Transverse colon (tissue), 4 donors: ENCODE data around the gene SLC35F4. TPM values are rescaled to one million over a fixed set of nuclear protein-coding genes. Genes with fewer than 3 reads are reported as not detected.

ENCODE experiments used
- DNase-seq: peaks from one replicate; pipeline ENCODE4 v3.0.0-alpha.2; 2019
- H3K27ac ChIP-seq, 4 donors: fragments of 200-600 bp; sonication (generic); 2 replicates each; pipeline ENCODE4 v1.5.1; 2016 to 2018; ENCODE audit warnings: inconsistent platforms in 4 of 4
- H3K27me3 ChIP-seq: fragments of 200-600 bp; sonication (generic); 2 replicates; pipeline ENCODE4 v1.5.1; 2017; ENCODE audit warnings: inconsistent platforms
- H3K36me3 ChIP-seq, 4 donors: fragments of 200-600 bp; sonication (generic); 2 replicates each; pipeline ENCODE4 v1.5.1; 2017 to 2019; ENCODE audit warnings: inconsistent platforms in 4 of 4
- H3K4me1 ChIP-seq, 4 donors: fragments of 200-600 bp; sonication (generic); 2 replicates each; pipeline ENCODE4 v1.5.1; 2017 to 2020; ENCODE audit warnings: inconsistent platforms in 4 of 4
- H3K4me3 ChIP-seq, 4 donors: fragments of 200-600 bp; sonication (generic); 1 replicate in 1 of 4; 2 replicates in 3 of 4; pipeline versions ENCODE4 v1.5.1 to v1.6.1; 2017 to 2019; ENCODE audit warnings: inconsistent platforms in 4 of 4
- H3K9me3 ChIP-seq, 2 donors: fragments of 200-600 bp; sonication (generic); 2 replicates each; pipeline ENCODE4 v1.5.1; 2017 to 2019; ENCODE audit warnings: inconsistent platforms in 2 of 2
- EP300 ChIP-seq: sonication (generic); formaldehyde crosslinking; IDR thresholded peaks from one replicate; pipeline ENCODE4 v1.6.1; 2017; ENCODE audit warnings: antibody characterized with exemption, low read depth
- POLR2A ChIP-seq: fragments of 450-650 bp; IDR thresholded peaks from one replicate; pipeline ENCODE4 v1.6.1; 2016; ENCODE audit warnings: antibody characterized with exemption, mild to moderate bottlenecking, moderate library complexity
- POLR2AphosphoS5 ChIP-seq, 3 donors: sonication (generic); formaldehyde crosslinking; IDR thresholded peaks; one replicate each; pipeline ENCODE4 v1.6.1; 2016; ENCODE audit warnings: antibody characterized with exemption in 3 of 3
- WGBS, 2 donors: methylation state at CpG; one replicate each; pipeline ENCODE4 v1.1.5; 2018; ENCODE audit warnings: low coverage in 1 of 2; 5-methylcytosine and 5-hydroxymethylcytosine counted together
- in situ Hi-C, 4 donors: fragments of 200-750 bp; cut with MboI; loops; one replicate each; pipeline versions ENCODE4 v1.15.0 to v1.15.1; 2017; ENCODE audit warnings: low sequenced_read_pairs in 3 of 4, low pct_ligation_motif_present in 1 of 4, low pct_unique_long_range_greater_than_20kb in 1 of 4
- intact Hi-C: fragments of 100-400 bp; cut with DNase I; formaldehyde crosslinking; loops from one replicate; pipeline ENCODE4 v1.15.1; 2023; ENCODE audit warnings: low total_unique reads
- total RNA-seq, 4 donors: library from RNA; depleted of rRNA; stranded (reverse); fragments of >200 nt; gene quantifications; one replicate each; pipeline ENCODE4 v1.1.0, GENCODE V29; 2016
- TF ChIP-seq, protein P1 (sequence below), 5 experiments: fragments of 200-600 bp in 3 of 5; fragments of 450-650 bp in 2 of 5; sonication (generic) in 3 of 5; IDR thresholded peaks; 1 replicate in 2 of 5; 2 replicates in 3 of 5; pipeline ENCODE4 v1.5.1; 2016 to 2017; ENCODE audit warnings: antibody characterized with exemption in 5 of 5, inconsistent platforms in 3 of 5, mild to moderate bottlenecking in 2 of 5, moderate library complexity in 1 of 5

The SLC35F4 gene
- total RNA-seq, 4 donors from 2014 or later, result not detected

GRCh38 chr14:57846596-57846995 lies 19.3 kb downstream of the SLC35F4 start:
- 8 to 42% methylated on average over 1 to 2 of the region's 2 CpGs for WGBS, 2 donors
- no peak overlapping the region for H3K27ac ChIP-seq
- TF ChIP-seq EP300 (no peak), POLR2AphosphoS5 (IDR thresholded peaks at IDR 0.05) (no peak), POLR2A (no peak)
- TF ChIP-seq, protein P1, sequence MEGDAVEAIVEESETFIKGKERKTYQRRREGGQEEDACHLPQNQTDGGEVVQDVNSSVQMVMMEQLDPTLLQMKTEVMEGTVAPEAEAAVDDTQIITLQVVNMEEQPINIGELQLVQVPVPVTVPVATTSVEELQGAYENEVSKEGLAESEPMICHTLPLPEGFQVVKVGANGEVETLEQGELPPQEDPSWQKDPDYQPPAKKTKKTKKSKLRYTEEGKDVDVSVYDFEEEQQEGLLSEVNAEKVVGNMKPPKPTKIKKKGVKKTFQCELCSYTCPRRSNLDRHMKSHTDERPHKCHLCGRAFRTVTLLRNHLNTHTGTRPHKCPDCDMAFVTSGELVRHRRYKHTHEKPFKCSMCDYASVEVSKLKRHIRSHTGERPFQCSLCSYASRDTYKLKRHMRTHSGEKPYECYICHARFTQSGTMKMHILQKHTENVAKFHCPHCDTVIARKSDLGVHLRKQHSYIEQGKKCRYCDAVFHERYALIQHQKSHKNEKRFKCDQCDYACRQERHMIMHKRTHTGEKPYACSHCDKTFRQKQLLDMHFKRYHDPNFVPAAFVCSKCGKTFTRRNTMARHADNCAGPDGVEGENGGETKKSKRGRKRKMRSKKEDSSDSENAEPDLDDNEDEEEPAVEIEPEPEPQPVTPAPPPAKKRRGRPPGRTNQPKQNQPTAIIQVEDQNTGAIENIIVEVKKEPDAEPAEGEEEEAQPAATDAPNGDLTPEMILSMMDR (IDR thresholded peaks at IDR 0.05), result no peak
- DNase-seq, result no peak
- no peaks in the 10 kb centered on the region for H3K4me1 ChIP-seq
- no peaks in the 10 kb centered on the region for H3K36me3 ChIP-seq
- intact Hi-C loops, result no loop called here
- in situ Hi-C loops, result no loop called here
- H3K4me3 ChIP-seq, result no peak overlapping the region
- H3K9me3 ChIP-seq, result no peaks in the 10 kb centered on the region
- no peaks in the 10 kb centered on the region for H3K27me3 ChIP-seq

- TF ChIP-seq, protein P1 (IDR thresholded peaks at IDR 0.05), result no peak
- TF ChIP-seq EP300 (no peak), POLR2A (no peak)
- Histone ChIP-seq H3K27ac (no peak overlapping the region), H3K4me3 (no peak overlapping the region), H3K9me3 (no peaks in the 10 kb centered on the region), H3K27me3 (no peaks in the 10 kb centered on the region), H3K36me3 (no peaks in the 10 kb centered on the region), H3K4me1 (no peaks in the 10 kb centered on the region)
- in situ Hi-C loops (no loop called here), intact Hi-C loops (no loop called here)
- WGBS, 2 donors, result 20 to 49% methylated on average over 3 of the region's 3 CpGs
- no peak for DNase-seq
These were observed 19.9 kb downstream of the SLC35F4 start for GRCh38 chr14:57845802-57846531.

GRCh38 chr14:57845316-57845715 lies 20.6 kb downstream of the SLC35F4 start:
- no peaks in the 10 kb centered on the region for H3K4me1 ChIP-seq
- H3K27me3 ChIP-seq, result no peaks in the 10 kb centered on the region
- H3K27ac ChIP-seq, result no peak overlapping the region
- H3K9me3 ChIP-seq, result no peaks in the 10 kb centered on the region
- no peak for DNase-seq
- in situ Hi-C loops (no loop called here), intact Hi-C loops (no loop called here)
- no peak for TF ChIP-seq EP300
- TF ChIP-seq POLR2AphosphoS5 (IDR thresholded peaks at IDR 0.05), result no peak
- no peak for TF ChIP-seq POLR2A
- TF ChIP-seq, protein P1 (IDR thresholded peaks at IDR 0.05), result no peak
- no peak overlapping the region for H3K4me3 ChIP-seq
- WGBS, 2 donors, result 78 to 91% methylated on average over 3 of the region's 3 CpGs
- H3K36me3 ChIP-seq, result no peaks in the 10 kb centered on the region

GRCh38 chr14:57837267-57837666 lies 28.6 kb downstream of the SLC35F4 start:
- WGBS, 2 donors, result 92 to 93% methylated on average over 7 to 8 of the region's 8 CpGs
- intact Hi-C loops (no loop called here), in situ Hi-C loops (no loop called here)
- Histone ChIP-seq H3K4me1 (no peaks in the 10 kb centered on the region), H3K27ac (no peak overlapping the region), H3K27me3 (no peaks in the 10 kb centered on the region), H3K36me3 (no peaks in the 10 kb centered on the region), H3K4me3 (no peak overlapping the region), H3K9me3 (no peaks in the 10 kb centered on the region)
- no peak for DNase-seq
- TF ChIP-seq, protein P1 (IDR thresholded peaks at IDR 0.05), result no peak
- TF ChIP-seq POLR2AphosphoS5 (IDR thresholded peaks at IDR 0.05), result no peak
- no peak for TF ChIP-seq EP300
- no peak for TF ChIP-seq POLR2A
